Sigmoid colon (tissue), 3 donors: ENCODE measurements around the gene TMCO6.

Experiments used
- CTCF ChIP-seq, 4 experiments: fragments of 450-650 bp in 3 of 4; fragments of 200-600 bp in 1 of 4; IDR thresholded peaks; one replicate each; pipeline ENCODE4 v1.5.1; 2016 to 2019; ENCODE audit warnings: antibody characterized with exemption in 4 of 4, mild to moderate bottlenecking in 3 of 4, moderate library complexity in 2 of 4
- POLR2A ChIP-seq, 2 donors: fragments of 450-650 bp; IDR thresholded peaks; one replicate each; pipeline ENCODE4 v1.6.1; 2016; ENCODE audit warnings: antibody characterized with exemption in 2 of 2, mild to moderate bottlenecking in 2 of 2, moderate library complexity in 2 of 2

GRCh38 chr5:140608722-140609121 lies 30.5 kb upstream of the TMCO6 start:
- TF ChIP-seq CTCF (IDR thresholded peaks at IDR 0.05) (no peak), POLR2A (IDR thresholded peaks at IDR 0.05) (no peak)
